Large intestine (tissue), 3 donors: Measurements from ENCODE around the gene TRIM28. TPM values are rescaled to one million over a fixed set of nuclear protein-coding genes. Genes with fewer than 3 reads are reported as not detected.

Experiments
- DNase-seq, 2 donors: peaks; one replicate each; pipeline versions ENCODE4 v3.0.0 to v3.0.0-alpha.2; 2013
- H3K27ac ChIP-seq: one replicate; pipeline ENCODE4 v1.5.1; 2013; ENCODE audit warnings: low read length
- H3K27me3 ChIP-seq: 2 replicates; pipeline ENCODE4 v1.6.1; 2013; ENCODE audit warnings: low read length; ENCODE audit not compliant: control insufficient read depth, insufficient read depth
- H3K36me3 ChIP-seq: 2 replicates; pipeline ENCODE4 v1.6.1; 2013; ENCODE audit warnings: low read length; ENCODE audit not compliant: control insufficient read depth, insufficient read depth
- H3K4me1 ChIP-seq: one replicate; pipeline ENCODE4 v1.6.1; 2013; ENCODE audit warnings: low read length; ENCODE audit not compliant: control insufficient read depth, insufficient read depth
- H3K4me3 ChIP-seq: one replicate; pipeline ENCODE4 v1.5.1; 2013; ENCODE audit warnings: low read length
- H3K9me3 ChIP-seq: one replicate; pipeline ENCODE4 v1.6.1; 2013; ENCODE audit warnings: mild to moderate bottlenecking, low read depth, low read length, moderate library complexity; ENCODE audit not compliant: control insufficient read depth
- WGBS: methylation state at CpG from one replicate; pipeline ENCODE4 v1.1.5; 2013; ENCODE audit warnings: low lambda C conversion rate; ENCODE audit not compliant: insufficient coverage; 5-methylcytosine and 5-hydroxymethylcytosine counted together
- polyA plus RNA-seq: library from polyadenylated mRNA; unstranded; fragments of 120-200 nt; gene quantifications from one replicate; pipeline ENCODE4 v1.2.1, GENCODE V29; 2013

TRIM28 gene
- polyA plus RNA-seq, 1 donor = 345 TPM

GRCh38 chr19:58548859-58549663 is 5.2 kb downstream of the TRIM28 start:
- H3K4me3 ChIP-seq = no peak overlapping the region
- H3K27ac ChIP-seq = no peak overlapping the region
- WGBS = no CpG with 5 or more reads among the region's 20 CpGs
- H3K27me3 ChIP-seq = no peaks in the 10 kb centered on the region
- no peaks in the 10 kb centered on the region for H3K9me3 ChIP-seq
- peaks cover 24% of the 10 kb centered on the region for H3K4me1 ChIP-seq
- peaks cover 81% of the 10 kb centered on the region for H3K36me3 ChIP-seq
- no peak for DNase-seq

GRCh38 chr19:58549664-58550361 is 5.9 kb downstream of the TRIM28 start:
- Histone ChIP-seq H3K36me3 (peaks cover 81% of the 10 kb centered on the region), H3K27me3 (no peaks in the 10 kb centered on the region), H3K27ac (no peak overlapping the region), H3K9me3 (no peaks in the 10 kb centered on the region), H3K4me1 (peaks cover 26% of the 10 kb centered on the region), H3K4me3 (no peak overlapping the region)
- DNase-seq = no peak
- no CpG with 5 or more reads among the region's 11 CpGs for WGBS

- WGBS = no CpG with 5 or more reads among the region's 13 CpGs
- no peaks in the 10 kb centered on the region for H3K27me3 ChIP-seq
Observed at GRCh38 chr19:58550362-58551122, 6.7 kb downstream of the TRIM28 start.

GRCh38 chr19:58551123-58551497 is 7.2 kb downstream of the TRIM28 start:
- H3K27ac ChIP-seq = no peak overlapping the region
- H3K4me3 ChIP-seq = no peak overlapping the region
- H3K36me3 ChIP-seq = peaks cover 80% of the 10 kb centered on the region
- 50% methylated on average over 1 of the region's 1 CpG for WGBS
- H3K27me3 ChIP-seq = no peaks in the 10 kb centered on the region
- no peak for DNase-seq
- no peaks in the 10 kb centered on the region for H3K9me3 ChIP-seq
- H3K4me1 ChIP-seq = peaks cover 32% of the 10 kb centered on the region

More at GRCh38 chr19:58550362-58551122, 6.7 kb downstream of the TRIM28 start:
- DNase-seq = no peak
- peaks cover 81% of the 10 kb centered on the region for H3K36me3 ChIP-seq
- H3K9me3 ChIP-seq = no peaks in the 10 kb centered on the region
- no peak overlapping the region for H3K4me3 ChIP-seq
- peaks cover 30% of the 10 kb centered on the region for H3K4me1 ChIP-seq
- no peak overlapping the region for H3K27ac ChIP-seq

GRCh38 chr19:58551577-58552471 is 8.0 kb downstream of the TRIM28 start:
- no peak for DNase-seq
- WGBS = 88% methylated on average over 1 of the region's 18 CpGs
- H3K27ac ChIP-seq = no peak overlapping the region
- no peak overlapping the region for H3K4me3 ChIP-seq
- H3K27me3 ChIP-seq = no peaks in the 10 kb centered on the region
- no peaks in the 10 kb centered on the region for H3K9me3 ChIP-seq
- H3K36me3 ChIP-seq = peaks cover 80% of the 10 kb centered on the region
- H3K4me1 ChIP-seq = peaks cover 32% of the 10 kb centered on the region

- no peaks in the 10 kb centered on the region for H3K9me3 ChIP-seq
- H3K4me1 ChIP-seq = peaks cover 31% of the 10 kb centered on the region
- H3K27ac ChIP-seq = no peak overlapping the region
- no peaks in the 10 kb centered on the region for H3K27me3 ChIP-seq
- 100% methylated on average over 2 of the region's 2 CpGs for WGBS
- no peak for DNase-seq
- no peak overlapping the region for H3K4me3 ChIP-seq
- H3K36me3 ChIP-seq = peaks cover 78% of the 10 kb centered on the region
Observed at GRCh38 chr19:58552655-58553054, 8.8 kb downstream of the TRIM28 start.

- H3K9me3 ChIP-seq = no peaks in the 10 kb centered on the region
- no peaks in the 10 kb centered on the region for H3K27me3 ChIP-seq
- peaks cover 65% of the 10 kb centered on the region for H3K36me3 ChIP-seq
- H3K4me1 ChIP-seq = peaks cover 31% of the 10 kb centered on the region
- peak overlapping the region; percentile 77 for H3K4me3 ChIP-seq
- no CpG with 5 or more reads among the region's 18 CpGs for WGBS
- H3K27ac ChIP-seq = peak overlapping the region; percentile 91
- DNase-seq = peak in 1 of 2 donors; percentile 36
Observed at GRCh38 chr19:58553799-58554493, 10.1 kb downstream of the TRIM28 start.

- peaks cover 33% of the 10 kb centered on the region for H3K4me1 ChIP-seq
- H3K27ac ChIP-seq = peak within 1 kb of the TSS; percentile 91
- H3K36me3 ChIP-seq = peaks cover 58% of the 10 kb centered on the region
- peak within 1 kb of the TSS; percentile 77 for H3K4me3 ChIP-seq
- WGBS = no CpG with 5 or more reads among the region's 69 CpGs
- H3K9me3 ChIP-seq = no peaks in the 10 kb centered on the region
- peak; percentile 98 for DNase-seq
- no peaks in the 10 kb centered on the region for H3K27me3 ChIP-seq
Observed at GRCh38 chr19:58554494-58555368, 10.9 kb downstream of the TRIM28 start, which contains the start of gene CHMP2A. Gene CHMP2A, minus strand, starts transcription at chr19:58555105. Its CDS starts 893 bp downstream, at chr19:58554212.
